ENCODE measurements around the gene GAB2.

GAB2 gene

DNA sequence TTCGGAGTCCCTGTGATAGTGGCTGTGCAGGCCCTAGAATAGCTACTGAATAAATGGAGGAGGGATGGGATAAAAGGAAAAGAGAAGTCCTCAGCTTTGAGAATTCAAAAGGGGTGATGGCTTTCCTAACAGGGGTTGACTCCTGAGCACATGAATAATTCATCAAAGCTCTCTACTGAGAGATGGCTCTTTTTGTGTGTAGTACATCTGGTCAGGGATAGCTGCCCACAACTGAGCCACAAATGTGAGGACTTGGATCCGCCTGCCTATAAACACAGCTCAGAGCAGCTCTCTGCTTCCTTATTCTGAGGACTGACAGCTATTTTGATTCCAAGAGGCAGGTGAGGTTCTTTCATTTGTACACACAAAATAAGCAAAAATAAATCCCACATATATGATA is 146.6 kb downstream of the GAB2 start:
- in situ Hi-C loops (cut with HindIII; ENCODE audit: low sequenced_read_pairs): no loop called here
- no peak for DNase-seq (ENCODE audit: low read depth)
- TF ChIP-seq, protein P1, sequence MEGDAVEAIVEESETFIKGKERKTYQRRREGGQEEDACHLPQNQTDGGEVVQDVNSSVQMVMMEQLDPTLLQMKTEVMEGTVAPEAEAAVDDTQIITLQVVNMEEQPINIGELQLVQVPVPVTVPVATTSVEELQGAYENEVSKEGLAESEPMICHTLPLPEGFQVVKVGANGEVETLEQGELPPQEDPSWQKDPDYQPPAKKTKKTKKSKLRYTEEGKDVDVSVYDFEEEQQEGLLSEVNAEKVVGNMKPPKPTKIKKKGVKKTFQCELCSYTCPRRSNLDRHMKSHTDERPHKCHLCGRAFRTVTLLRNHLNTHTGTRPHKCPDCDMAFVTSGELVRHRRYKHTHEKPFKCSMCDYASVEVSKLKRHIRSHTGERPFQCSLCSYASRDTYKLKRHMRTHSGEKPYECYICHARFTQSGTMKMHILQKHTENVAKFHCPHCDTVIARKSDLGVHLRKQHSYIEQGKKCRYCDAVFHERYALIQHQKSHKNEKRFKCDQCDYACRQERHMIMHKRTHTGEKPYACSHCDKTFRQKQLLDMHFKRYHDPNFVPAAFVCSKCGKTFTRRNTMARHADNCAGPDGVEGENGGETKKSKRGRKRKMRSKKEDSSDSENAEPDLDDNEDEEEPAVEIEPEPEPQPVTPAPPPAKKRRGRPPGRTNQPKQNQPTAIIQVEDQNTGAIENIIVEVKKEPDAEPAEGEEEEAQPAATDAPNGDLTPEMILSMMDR (IDR thresholded peaks at IDR 0.05; ENCODE audit: low read depth, low read length, missing control alignments): no peak
- H3K4me3 ChIP-seq (ENCODE audit: low read depth, low read length): no peak overlapping the region

DNA sequence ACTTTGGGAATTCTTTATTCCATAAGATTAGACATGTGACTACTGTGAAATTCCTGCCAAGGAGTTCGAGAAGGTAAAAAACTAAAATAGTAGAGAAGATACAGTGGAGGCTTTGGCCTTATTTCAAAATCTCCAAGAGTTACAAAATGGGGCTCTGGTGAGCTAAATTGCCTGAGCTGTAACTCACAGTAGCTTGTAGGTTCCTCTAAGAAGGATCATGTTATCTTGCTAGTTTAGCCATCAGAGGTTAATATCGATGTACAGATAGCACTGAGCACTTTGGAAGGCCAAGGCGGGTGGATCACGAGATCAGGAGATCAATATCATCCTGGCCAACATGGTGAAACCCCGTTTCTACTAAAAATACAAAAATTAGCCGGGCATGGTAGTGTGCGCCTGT is 147.8 kb downstream of the GAB2 start:
- TF ChIP-seq, protein P1 (IDR thresholded peaks at IDR 0.05; ENCODE audit: low read depth, low read length, missing control alignments): no peak
- in situ Hi-C loops (cut with HindIII; ENCODE audit: low sequenced_read_pairs): no loop called here
- DNase-seq (ENCODE audit: low read depth): no peak
- H3K4me3 ChIP-seq (ENCODE audit: low read depth, low read length): no peak overlapping the region

DNA sequence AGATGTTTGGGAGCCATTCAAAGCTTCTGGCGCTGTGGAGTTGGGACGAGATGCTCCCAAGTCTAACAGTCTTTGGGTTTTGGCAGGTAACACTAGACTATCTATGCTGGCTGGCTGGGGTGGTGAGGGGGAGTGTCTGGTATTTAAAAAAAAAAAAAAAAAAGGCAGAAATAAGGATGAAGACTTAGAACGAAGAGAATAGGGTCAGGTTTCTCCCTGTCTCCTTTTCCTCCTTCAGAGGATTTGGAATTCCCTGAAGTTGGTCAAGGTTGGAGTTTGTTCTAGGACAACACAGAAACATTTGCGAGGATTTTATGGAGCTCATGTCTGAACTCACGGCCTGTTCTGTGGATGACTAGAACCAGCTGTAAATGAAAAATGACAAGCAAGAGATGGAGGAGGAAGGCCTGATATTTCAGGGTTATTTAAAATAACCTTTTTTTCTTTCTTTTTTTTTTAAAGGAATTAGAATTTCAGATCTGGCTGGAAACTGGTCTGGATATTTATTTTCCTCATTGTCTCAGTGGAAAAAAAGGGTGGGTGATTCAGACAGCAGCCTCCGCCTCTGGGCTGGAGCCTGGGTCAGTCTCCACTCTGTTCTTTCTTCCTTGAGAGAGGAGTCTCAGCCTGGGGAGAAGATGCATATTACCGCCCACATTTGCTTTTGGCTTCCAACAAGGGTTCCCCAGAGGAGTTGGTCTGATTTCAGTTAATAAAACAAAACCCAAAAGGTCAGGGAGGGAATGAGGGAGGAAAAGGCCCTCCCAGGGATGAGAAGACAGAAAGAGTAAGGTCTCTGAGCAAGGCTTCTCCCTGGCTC is 148.8 kb downstream of the GAB2 start:
- in situ Hi-C loops (cut with HindIII; ENCODE audit: low sequenced_read_pairs): no loop called here
- TF ChIP-seq, protein P1 (IDR thresholded peaks at IDR 0.05; ENCODE audit: low read depth, low read length, missing control alignments): no peak
- no peak for DNase-seq (ENCODE audit: low read depth)
- no peak overlapping the region for H3K4me3 ChIP-seq (ENCODE audit: low read depth, low read length)

DNA sequence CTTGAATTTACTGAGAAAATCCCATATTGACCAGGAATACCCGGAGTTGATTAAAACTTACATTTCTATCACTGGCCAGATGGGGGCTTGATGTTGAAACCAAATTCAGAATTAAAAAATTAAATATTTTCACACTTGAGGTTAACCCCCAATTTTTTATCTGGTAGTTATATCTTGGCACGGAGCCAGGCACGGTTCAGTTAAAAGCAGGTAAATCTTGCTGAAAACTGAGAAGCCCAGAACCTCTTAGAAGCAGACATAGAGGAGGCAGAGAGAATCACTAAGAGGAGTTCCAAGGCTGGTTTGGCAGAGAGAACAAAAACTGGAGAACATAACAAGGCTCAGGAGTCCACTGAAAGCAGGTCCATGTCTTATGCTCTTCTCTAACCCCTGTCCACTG is 151.2 kb downstream of the GAB2 start:
- no peak for DNase-seq (ENCODE audit: low read depth)
- H3K4me3 ChIP-seq (ENCODE audit: low read depth, low read length): no peak overlapping the region
- TF ChIP-seq, protein P1 (IDR thresholded peaks at IDR 0.05; ENCODE audit: low read depth, low read length, missing control alignments): no peak
- in situ Hi-C loops (cut with HindIII; ENCODE audit: low sequenced_read_pairs): no loop called here

DNA sequence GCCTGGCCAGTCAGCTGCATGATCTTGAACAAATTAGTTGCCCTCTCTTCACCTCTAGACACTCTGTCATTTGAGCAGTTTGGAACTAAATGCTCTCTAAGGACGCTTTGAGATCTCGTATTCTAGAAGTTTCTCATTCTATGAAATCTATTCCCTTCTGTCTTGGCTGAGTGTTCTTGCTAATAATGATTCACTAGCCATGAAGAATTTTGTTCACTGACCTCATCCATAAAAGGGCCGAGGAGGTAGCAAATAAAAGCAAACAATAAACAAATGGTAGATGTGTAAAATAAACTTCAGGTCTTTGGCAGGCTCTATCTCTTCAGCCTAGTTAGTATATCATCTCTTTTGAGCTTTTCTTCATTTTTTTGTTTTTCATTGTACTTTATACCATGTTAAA is 152.3 kb downstream of the GAB2 start:
- H3K4me3 ChIP-seq (ENCODE audit: low read depth, low read length): no peak overlapping the region
- TF ChIP-seq, protein P1 (IDR thresholded peaks at IDR 0.05; ENCODE audit: low read depth, low read length, missing control alignments): no peak
- in situ Hi-C loops (cut with HindIII; ENCODE audit: low sequenced_read_pairs): no loop called here
- no peak for DNase-seq (ENCODE audit: low read depth)

DNA sequence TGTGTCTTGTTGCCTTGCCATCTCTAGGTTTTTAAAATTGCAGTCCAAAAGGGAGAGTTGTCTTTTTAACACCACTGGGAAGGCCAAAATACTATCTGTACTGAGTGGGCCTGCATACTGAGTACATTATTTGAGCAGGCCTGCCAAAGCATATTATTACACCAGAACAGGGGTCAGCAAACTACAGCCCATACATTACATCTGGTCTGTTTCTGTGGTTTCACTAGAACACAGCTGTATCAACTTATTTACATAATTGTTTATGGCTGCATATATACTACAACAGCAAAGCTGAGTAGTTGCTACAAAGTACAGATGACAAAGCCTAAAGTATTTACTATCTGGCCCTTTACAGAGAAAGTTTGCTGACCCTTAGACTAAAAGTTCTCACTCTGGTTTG is 154.9 kb downstream of the GAB2 start:
- in situ Hi-C loops (cut with HindIII; ENCODE audit: low sequenced_read_pairs): no loop called here
- no peak for DNase-seq (ENCODE audit: low read depth)
- no peak overlapping the region for H3K4me3 ChIP-seq (ENCODE audit: low read depth, low read length)

More for the DNA sequence above, 154.9 kb downstream of the GAB2 start:
- TF ChIP-seq, protein P1 (IDR thresholded peaks at IDR 0.05; ENCODE audit: low read depth, low read length, missing control alignments): no peak

Measured in astrocyte of the cerebellum (primary cell).